Heart left ventricle (tissue), 13 donors: ENCODE measurements around the gene SMPD4.

Source experiments
- CTCF ChIP-seq, 12 donors: fragments of 200-600 bp; sonication (generic) in 4 of 12; IDR thresholded peaks; one replicate each; pipeline versions ENCODE4 v1.5.0 to v1.8.0; 2018 to 2022; ENCODE audit warnings: antibody characterized with exemption in 12 of 12, mild to moderate bottlenecking in 5 of 12
- POLR2A ChIP-seq, 2 donors: fragments of 450-650 bp; IDR thresholded peaks; one replicate each; pipeline ENCODE4 v1.6.1; 2017; ENCODE audit warnings: antibody characterized with exemption in 2 of 2, mild to moderate bottlenecking in 2 of 2, moderate library complexity in 2 of 2
- donor health status: ischemic (EF 13 %, LVEDD 7.1; RV severe dilation, severe dysfunction).
- donor health status: DM: no; HTN: yes; CAD: no.
- donor health status: DM: no; HTN: no; CAD: no.
- donor health status: ischemic (EF 25% LVEDD 6.9; RV normal size, moderate dysfunction).
- donor health status: ischemic (EF 25% LVEDD 5.7; RV mildly dilated, moderate dysfunction).
- donor health status: ischemic (EF 35%, LVEDD 5.7; RV mildly dilated, moderate dysfunction).
- donor health status: nonischemic (EF 11% LVEDD 7.7; RV severe dilation, severe dysfunction).
- donor health status: DM: yes; HTN: yes; CAD: no.
- donor health status: PGD.
- donor health status: ischemic (EF 29% LVEDD 5.4; RV normal size, mild dysfunction).
- donor health status: nonischemic (EF 23%, LVEDD 6.1; RV moderate dilation, normal function).

GRCh38 chr2:130152816-130153595, 28.4 kb downstream of the SMPD4 start:
- TF ChIP-seq CTCF (IDR thresholded peaks at IDR 0.05) (no peak), POLR2A (IDR thresholded peaks at IDR 0.05) (no peak)
